Smooth muscle cell (in vitro differentiated cells): ENCODE results near the gene TTC7B. TPM values are rescaled to one million over a fixed set of nuclear protein-coding genes. Genes with fewer than 3 reads are reported as not detected.

Experiments
- DNase-seq: peaks from one replicate; lab custom pipeline; 2025; ENCODE audit not compliant: unreplicated experiment; lab: John Stamatoyannopoulos, UW
- H2AFZ ChIP-seq: fragments of 200-600 bp; sonication (generic); 2 replicates; pipeline ENCODE4 v1.6.0; 2016; ENCODE audit warnings: antibody characterized with exemption, low read depth, mild to moderate bottlenecking
- H3F3A ChIP-seq: fragments of 200-600 bp; sonication (generic); 2 replicates; pipeline ENCODE4 v1.6.0; 2017; ENCODE audit warnings: antibody characterized with exemption, low read depth
- H3K27ac ChIP-seq: fragments of 200-600 bp; sonication (generic); 2 replicates; pipeline ENCODE4 v1.5.1; 2016; ENCODE audit warnings: low read depth, mild to moderate bottlenecking
- H3K27me3 ChIP-seq: fragments of 200-600 bp; sonication (generic); 2 replicates; pipeline ENCODE4 v1.6.1; 2016; ENCODE audit warnings: low read depth, mild to moderate bottlenecking
- H3K36me3 ChIP-seq: fragments of 200-600 bp; sonication (generic); 2 replicates; pipeline ENCODE4 v1.5.1; 2016; ENCODE audit warnings: low read depth
- H3K4me1 ChIP-seq: fragments of 200-600 bp; sonication (generic); 2 replicates; pipeline ENCODE4 v1.5.1; 2016; ENCODE audit warnings: low read depth
- H3K4me2 ChIP-seq: fragments of 200-600 bp; sonication (generic); 2 replicates; pipeline ENCODE4 v1.6.0; 2016; ENCODE audit warnings: mild to moderate bottlenecking
- H3K4me3 ChIP-seq: fragments of 200-600 bp; sonication (generic); 2 replicates; pipeline ENCODE4 v1.5.1; 2016; ENCODE audit warnings: mild to moderate bottlenecking
- H3K79me2 ChIP-seq: fragments of 200-600 bp; sonication (generic); 2 replicates; pipeline ENCODE4 v1.6.0; 2016; ENCODE audit warnings: low read depth, mild to moderate bottlenecking
- H3K9ac ChIP-seq: fragments of 200-600 bp; sonication (generic); 2 replicates; pipeline ENCODE4 v1.6.0; 2016; ENCODE audit warnings: low read depth
- H3K9me3 ChIP-seq: fragments of 200-600 bp; sonication (generic); replicated peaks from 2 replicates; pipeline ENCODE4 v1.5.1; 2016; ENCODE audit warnings: low read depth
- H4K20me1 ChIP-seq: fragments of 200-600 bp; sonication (generic); 2 replicates; pipeline ENCODE4 v1.6.0; 2016; ENCODE audit warnings: low read depth
- CTCF ChIP-seq: fragments of 200-600 bp; sonication (generic); IDR thresholded peaks from 2 replicates; pipeline ENCODE4 v1.5.1; 2017; ENCODE audit warnings: borderline replicate concordance, mild to moderate bottlenecking, antibody characterized with exemption; ENCODE audit not compliant: insufficient read depth, poor library complexity, severe bottlenecking
- WGBS: methylation state at CpG from one replicate; pipeline ENCODE4 v1.1.7; 2016; ENCODE audit warnings: low lambda C conversion rate; 5-methylcytosine and 5-hydroxymethylcytosine counted together
- polyA plus RNA-seq: library from polyadenylated mRNA; unstranded; fragments of >200 nt; fragmentation: Nextera tagmentation; extraction: Ambion mirVana; gene quantifications from 2 replicates; pipeline ENCODE4 v1.2.1, GENCODE V29; 2016
- total RNA-seq: library from RNA; depleted of rRNA; stranded (reverse); fragments of >200 nt; gene quantifications from 2 replicates; pipeline ENCODE4 v1.2.3, GENCODE V29; 2014

The TTC7B gene
- total and polyA plus RNA-seq, 2 experiments from 2014 or later: 22.1 to 54.1 TPM

GRCh38 chr14:90811641-90812040 is 4.6 kb downstream of the TTC7B start:
- Histone ChIP-seq H3K4me1 (peaks cover 5% of the 10 kb centered on the region), H3F3A (no peaks in the 10 kb centered on the region), H3K36me3 (no peaks in the 10 kb centered on the region), H3K4me2 (no peak overlapping the region), H3K79me2 (peaks cover 46% of the 10 kb centered on the region), H3K4me3 (no peak overlapping the region), H3K27me3 (no peaks in the 10 kb centered on the region), H2AFZ (no peak overlapping the region), H3K27ac (no peak overlapping the region), H3K9ac (no peak overlapping the region), H3K9me3 (no peaks in the 10 kb centered on the region), H4K20me1 (peaks cover 58% of the 10 kb centered on the region)
- TF ChIP-seq CTCF: no peak
- WGBS: 86% methylated on average over 10 of the region's 10 CpGs
- DNase-seq: no peak

- WGBS: 96% methylated on average over 5 of the region's 5 CpGs
Observed at GRCh38 chr14:90810806-90811205, 5.4 kb downstream of the TTC7B start.

GRCh38 chr14:90809530-90810312 is 6.5 kb downstream of the TTC7B start:
- H3K27me3 ChIP-seq: no peaks in the 10 kb centered on the region
- H3K4me3 ChIP-seq: no peak overlapping the region
- no peak overlapping the region for H3K4me2 ChIP-seq
- no peaks in the 10 kb centered on the region for H3K9me3 ChIP-seq
- peaks cover 59% of the 10 kb centered on the region for H4K20me1 ChIP-seq
- TF ChIP-seq CTCF: no peak
- H3K9ac ChIP-seq: no peak overlapping the region
- H3K27ac ChIP-seq: no peak overlapping the region
- no peak for DNase-seq
- whole genome bisulfite sequencing: 95% methylated on average over 7 of the region's 7 CpGs
- no peaks in the 10 kb centered on the region for H3K4me1 ChIP-seq
- H3F3A ChIP-seq: no peaks in the 10 kb centered on the region
- H3K36me3 ChIP-seq: no peaks in the 10 kb centered on the region
- H3K79me2 ChIP-seq: peaks cover 48% of the 10 kb centered on the region
- H2AFZ ChIP-seq: no peak overlapping the region

More at GRCh38 chr14:90810806-90811205, 5.4 kb downstream of the TTC7B start:
- Histone ChIP-seq H3K4me2 (no peak overlapping the region), H2AFZ (no peak overlapping the region), H3K9me3 (no peaks in the 10 kb centered on the region), H3K27me3 (no peaks in the 10 kb centered on the region), H3K79me2 (peaks cover 46% of the 10 kb centered on the region), H3K27ac (no peak overlapping the region), H4K20me1 (peaks cover 59% of the 10 kb centered on the region), H3F3A (no peaks in the 10 kb centered on the region), H3K36me3 (no peaks in the 10 kb centered on the region), H3K4me1 (peaks cover 5% of the 10 kb centered on the region), H3K4me3 (no peak overlapping the region), H3K9ac (no peak overlapping the region)
- no peak for TF ChIP-seq CTCF
- DNase-seq: no peak
